Measurements from ENCODE around the gene CLIP3.
"Not testable (repeated sequence)": the region's sequence is repeated elsewhere in the genome, so short reads cannot be mapped to it uniquely, and the experiment has no call there.

Gene CLIP3

DNA sequence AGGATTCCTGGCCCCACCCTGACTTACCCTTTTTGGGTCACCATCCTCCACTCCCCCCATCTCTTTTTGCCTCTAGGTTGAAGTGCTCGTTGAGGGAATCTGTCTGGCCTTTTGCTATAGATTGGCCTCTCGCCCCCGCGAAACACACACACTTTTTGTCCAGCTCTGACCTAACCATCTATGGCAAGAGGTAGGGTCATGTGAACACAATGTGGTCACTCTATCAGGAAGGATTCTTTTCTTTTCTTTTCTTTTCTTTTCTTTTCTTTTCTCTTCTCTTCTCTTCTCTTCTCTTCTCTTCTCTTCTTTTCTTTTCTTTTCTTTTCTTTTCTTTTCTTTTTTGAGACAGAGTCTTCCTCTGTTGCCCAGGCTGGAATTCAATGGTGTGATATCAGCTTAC lies 51.7 kb downstream of the CLIP3 start:
- not testable (repeated sequence) for FAIRE-seq

GRCh38 chr19:35978832-35979365 lies 53.8 kb downstream of the CLIP3 start:
- DNase-seq (ENCODE audit: low spot score) (no peak), FAIRE-seq (no peak)

More for the DNA sequence above, 51.7 kb downstream of the CLIP3 start:
- DNase-seq (ENCODE audit: low spot score), result not testable (repeated sequence)

- no peak for FAIRE-seq
- no peak for DNase-seq (ENCODE audit: low spot score)
These were observed 54.4 kb downstream of the CLIP3 start for GRCh38 chr19:35978271-35978670.

DNA sequence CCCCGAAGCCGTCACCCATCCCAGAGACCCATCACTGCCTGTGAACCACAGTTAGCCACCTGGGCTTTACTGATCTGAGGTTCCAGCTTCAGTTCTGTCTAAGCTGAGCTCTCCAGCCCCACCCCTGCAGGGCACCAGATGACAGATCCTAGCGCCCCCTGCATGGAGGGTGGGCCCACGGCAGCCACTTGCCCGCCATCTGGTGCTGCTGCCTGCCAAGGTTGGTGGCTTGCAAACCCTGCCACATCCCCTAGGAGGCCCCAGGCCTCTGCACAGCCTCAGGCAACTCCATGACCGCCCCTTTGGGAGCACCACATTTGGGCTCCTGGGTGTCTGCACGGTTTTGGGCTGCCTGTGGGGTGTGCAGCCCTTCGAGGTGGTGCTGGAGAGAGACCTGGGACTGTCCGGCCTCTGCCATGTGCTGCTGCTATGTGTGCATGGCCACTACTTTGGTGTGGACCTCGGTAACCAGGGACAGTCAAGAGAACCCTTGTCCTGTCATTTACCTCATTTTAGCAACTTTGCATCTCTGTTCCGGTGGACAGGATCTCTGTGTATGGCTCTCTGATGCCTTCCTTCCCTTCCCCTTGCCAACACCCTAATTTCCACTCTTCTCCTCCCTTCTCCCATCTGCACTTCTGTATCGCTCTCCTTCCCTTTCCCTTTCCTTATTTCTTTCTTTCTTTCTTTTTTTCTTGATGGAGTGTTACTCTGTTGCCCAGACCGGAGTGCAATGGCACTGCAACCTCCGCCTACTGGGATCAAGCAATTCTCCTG lies 55.0 kb downstream of the CLIP3 start:
- FAIRE-seq, result no peak

DNA sequence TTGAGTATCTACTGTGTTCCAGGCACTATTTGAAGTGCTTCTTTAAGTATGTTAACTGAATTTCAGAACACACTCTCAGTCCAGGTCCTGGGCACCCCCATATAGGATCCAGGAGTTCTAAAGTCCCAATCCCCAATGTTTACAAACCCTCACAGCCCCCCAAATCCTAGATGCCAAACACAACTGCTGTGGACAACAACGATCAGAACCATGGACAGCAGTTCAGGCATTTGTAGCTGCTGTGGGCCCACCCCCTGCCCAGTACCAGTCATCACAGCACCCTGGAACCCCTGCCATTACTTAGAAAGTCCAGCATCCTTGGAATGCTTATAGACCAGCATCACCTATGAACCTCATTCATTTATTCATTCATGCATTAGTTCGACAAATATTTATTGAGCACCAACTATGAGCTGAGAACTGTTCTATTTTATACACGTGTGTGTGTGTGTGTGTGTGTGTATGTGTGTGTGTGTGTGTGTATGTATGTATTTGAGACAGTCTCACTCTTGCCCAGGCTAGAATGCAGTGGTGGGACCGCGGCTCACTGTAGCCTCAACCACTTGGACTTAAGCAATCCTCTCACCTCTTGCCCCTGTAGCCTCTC lies 57.0 kb downstream of the CLIP3 start:
- DNase-seq (ENCODE audit: low spot score) (no peak), FAIRE-seq (no peak)

More for the DNA sequence above, 55.0 kb downstream of the CLIP3 start:
- DNase-seq (ENCODE audit: low spot score), result no peak

DNA sequence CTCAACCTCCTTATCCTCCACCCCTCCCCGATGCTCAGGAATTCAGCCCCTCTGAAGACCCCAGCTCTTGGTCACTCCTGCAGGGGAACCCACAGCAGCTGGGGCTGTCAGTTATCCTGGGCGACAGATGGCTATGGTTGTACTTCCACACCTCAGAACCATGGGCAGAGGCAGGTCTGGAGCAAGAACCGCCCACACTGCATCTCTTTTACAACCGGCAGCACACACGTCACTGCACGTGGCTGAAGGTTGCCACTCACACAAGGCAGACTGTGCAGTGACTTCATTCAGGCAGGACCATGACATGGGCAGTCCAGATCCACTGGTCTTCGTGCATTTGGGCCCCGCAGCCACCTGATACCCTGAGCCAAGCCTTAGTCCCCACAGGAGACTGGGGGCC lies 59.2 kb downstream of the CLIP3 start:
- FAIRE-seq, result no peak
- DNase-seq (ENCODE audit: low spot score), result no peak

DNA sequence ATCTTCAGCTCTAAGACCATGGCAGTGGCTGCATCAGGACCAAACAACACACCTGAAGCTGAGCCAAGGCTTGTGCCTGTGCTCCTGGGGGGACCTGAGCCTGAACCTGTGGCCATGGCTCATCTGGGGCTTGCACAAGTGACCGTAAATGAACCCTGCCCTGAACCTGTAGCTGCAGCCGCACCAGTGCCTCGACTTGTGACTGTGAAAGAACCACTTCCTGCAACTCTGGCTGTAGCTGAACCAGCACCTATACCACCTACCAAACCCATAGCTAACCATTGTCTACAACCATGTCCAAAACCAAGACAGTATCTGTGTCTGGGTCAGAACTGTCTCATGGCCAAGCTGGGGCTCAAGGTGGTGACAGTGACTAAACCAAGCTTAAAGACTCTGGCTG lies 65.9 kb downstream of the CLIP3 start:
- DNase-seq (ENCODE audit: low spot score) (no peak), FAIRE-seq (no peak)

All from RCC 7860 (cell line).